ENCODE results near the gene FOXL3.

FOXL3 gene

DNA sequence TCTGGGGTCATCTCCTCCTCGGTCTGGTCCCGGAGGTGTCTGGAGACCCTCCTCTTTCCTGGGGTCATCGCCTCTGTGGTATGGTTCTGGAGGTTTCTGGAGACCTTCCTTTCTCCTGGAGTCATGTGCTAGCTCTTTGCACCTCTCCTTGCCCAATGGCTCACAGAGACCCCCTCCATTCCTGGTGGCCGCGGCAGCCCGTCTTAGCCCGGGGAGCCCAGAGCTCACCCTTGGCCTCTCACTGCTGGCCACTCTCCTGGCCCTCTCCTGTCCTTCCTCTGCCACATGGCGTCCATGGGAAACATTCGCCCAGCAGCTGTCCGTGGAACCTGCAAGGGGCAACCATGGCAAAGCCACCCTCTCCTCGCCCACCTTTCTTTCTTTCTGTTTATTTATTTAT is 20.2 kb upstream of the FOXL3 start:
- no peak for DNase-seq

DNA sequence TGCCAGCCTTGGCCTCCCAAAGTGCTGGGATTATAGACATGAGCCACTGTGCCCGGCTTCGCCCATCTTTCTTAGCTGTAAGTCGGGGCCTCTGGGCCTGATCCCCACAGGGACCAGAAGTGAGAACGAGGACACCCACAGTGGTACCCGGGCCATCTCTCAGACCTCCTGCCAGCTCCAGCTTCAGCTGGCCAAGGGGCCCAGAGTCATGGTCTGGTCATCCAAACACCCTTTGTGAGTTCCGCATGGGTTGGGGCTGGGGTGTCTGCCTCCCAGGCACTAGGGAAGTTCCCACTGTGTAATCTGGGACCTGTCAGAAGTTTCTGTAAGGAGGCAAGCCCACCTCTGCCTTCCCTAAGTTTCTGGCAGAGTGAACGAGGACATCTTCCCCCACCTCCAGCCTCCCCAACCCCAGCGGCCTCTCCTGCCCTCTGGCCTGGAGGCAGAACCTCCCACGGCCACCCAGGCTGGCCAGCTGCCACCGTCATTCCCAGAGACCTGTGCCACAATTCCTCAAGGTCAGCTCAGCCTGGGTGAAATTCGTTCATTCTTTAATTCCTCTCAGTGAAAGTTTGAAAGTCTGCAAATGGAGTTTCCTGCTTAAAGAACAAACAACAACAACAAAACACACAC is 19.5 kb upstream of the FOXL3 start:
- no peak for DNase-seq

DNA sequence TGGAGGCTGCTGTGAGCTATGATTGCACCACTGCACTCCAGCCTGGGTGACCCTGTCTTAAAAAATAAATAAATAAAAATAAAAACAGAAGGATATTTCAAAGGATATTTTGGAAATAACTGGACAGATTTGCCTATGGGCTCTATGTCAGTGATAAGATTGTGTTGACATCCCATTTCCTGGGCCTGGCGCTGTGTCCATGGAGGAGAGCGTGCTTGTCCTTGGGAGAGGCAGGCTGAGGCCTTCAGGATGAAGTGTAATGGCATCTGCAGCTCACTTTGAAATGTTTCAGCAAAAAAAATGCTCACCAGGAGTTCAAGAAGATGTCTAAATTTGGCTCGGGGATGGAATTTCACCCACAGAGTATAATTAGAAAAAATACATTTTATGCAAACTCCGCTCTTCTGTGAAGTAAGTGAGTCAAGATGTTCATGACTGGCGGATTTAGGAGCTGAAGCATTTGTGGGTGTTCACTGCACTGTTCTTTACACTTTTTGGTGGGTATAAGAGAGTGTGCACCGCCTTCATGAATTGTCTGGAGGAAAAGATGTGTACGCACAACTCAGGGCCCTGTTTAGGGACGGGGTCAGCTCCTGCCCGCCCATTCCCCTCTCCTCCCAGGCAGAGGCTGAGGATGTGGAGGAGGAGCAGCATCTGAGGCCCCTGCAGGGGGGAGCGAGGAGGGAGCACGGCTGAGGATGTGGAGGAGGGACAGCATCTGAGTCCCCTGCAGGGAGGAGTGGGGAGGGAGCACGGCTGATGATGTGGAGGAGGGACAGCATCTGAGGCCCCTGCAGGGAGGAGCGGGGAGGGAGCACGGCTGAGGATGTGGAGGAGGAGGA is 18.5 kb upstream of the FOXL3 start:
- no peak for DNase-seq

DNA sequence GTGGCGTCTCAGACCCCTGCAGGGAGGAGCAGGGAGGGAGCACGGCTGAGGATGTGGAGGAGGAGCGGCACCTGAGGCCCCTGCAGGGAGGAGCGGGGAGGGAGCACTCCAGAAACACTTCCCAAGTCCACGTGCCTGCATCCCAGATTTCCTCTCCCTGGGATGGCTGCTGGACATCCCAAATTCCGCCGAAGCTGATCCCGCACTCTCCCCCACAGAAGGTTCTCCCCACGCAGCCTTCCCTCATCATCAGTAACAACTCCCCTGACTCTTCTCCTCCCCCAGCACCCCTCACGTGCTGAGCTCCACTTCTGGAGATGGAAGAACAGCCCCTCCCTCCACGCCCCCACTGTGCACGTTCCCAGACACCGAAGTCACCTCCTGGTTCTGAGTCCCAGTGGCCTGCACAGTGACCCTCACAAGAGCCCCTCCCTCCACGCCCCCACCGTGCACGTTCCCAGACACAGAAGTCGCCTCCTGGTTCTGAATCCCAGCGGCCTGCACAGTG is 17.8 kb upstream of the FOXL3 start:
- no peak for DNase-seq

DNA sequence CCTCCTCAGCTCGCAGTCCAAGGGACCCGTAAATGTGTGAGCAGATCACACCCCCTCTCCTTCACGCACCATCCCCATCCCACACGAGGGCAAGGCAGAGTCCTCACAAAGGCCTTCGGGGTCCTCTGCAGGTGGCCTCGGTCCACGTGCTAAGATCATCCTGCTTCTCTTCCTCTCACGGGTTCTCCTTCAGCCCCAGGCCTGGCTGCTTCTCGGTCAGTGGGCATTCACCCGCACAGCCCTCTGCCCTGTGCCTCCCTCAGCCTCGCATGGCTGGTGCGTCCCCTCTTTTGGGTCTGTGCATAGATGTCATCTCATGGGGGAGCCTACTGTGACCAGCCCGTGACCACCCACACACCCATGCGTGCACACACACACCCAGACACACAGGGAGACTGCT is 17.3 kb upstream of the FOXL3 start:
- DNase-seq: no peak

DNA sequence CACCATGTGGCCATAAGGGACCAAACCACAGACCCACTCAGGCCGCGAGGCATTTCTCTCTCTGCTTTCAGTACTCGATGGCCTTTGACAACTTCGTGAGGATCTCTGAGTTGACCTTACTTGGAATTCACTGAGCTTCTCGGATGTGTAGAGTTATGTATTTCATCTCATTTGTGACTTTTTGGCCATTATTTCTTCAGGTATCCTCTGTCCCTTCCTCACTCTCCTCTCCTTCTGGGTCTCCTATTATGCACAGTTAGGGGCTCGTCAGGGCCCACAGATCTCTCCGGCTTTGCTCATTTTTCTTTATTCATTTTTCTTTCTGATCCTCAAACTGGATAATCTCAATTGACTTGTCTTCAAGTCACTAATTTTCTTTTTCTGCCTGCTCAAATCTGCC is 16.6 kb upstream of the FOXL3 start:
- DNase-seq: no peak

DNA sequence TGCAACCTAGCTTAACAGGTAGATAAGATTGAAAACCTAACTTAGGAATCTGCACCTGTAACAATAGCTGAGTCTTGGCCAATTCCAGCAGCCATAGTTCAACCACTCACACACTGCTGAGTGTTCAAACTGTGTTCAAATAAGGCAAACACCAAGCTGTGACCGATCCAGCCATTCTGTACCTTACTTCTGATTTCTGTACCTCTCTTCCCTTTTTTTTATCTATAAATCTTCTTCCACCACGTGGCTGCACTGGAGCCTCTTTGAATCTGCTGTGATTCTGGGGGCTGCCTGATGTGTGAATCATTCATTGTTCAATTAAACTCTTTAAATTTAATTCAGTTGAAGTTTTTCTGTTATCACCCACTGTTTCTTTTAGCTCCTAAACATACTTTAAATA is 15.7 kb upstream of the FOXL3 start:
- no peak for DNase-seq

DNA sequence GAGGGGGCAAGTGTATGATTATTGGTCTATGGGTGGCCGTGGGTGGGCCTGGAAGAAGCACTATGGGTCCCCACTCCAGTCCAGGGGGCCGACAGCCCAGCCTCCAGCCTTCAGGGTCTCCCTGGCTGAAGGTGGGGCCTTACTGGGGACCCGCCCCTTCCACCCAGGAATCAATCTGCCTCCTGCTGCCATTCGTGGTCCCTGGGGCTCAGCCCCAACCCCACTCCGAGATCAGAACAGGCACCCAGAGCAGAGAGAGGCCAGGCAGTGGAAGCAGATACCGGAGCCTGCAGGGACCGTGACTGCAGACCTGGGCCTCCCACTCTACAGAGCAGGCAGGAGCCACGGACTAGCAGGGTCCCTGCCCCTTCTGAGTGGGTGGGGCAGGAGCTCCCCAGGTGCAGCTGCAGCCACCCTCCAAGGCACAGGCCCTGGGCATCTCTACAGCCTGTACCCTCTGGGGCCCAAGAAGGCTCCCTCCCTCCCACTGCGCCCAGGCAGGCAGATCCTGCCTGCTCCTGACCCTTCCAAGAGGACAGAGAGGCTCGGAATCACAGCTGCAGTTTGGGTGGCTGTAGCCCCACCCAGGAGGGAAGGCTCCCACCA is 13.6 kb upstream of the FOXL3 start:
- DNase-seq: no peak

DNA sequence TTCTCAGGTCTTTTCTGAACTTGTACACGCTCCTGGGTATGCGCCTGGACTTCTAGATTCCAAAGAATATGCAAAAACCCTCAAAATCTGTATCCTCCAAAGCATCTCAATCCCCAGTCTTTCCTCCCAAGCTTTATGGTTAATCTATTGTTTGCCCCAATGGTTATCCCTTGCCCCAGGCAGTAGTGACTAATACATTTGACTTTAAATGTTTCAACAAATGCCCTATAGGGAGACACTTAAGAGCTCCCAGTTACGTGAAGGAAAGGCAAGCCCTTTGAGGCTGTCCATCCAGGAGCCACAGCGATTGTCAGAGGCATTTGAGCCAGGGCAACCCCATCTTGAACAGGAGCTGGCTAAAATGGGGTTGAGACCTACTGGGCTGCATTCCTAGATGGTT is 12.7 kb upstream of the FOXL3 start:
- no peak for DNase-seq

DNA sequence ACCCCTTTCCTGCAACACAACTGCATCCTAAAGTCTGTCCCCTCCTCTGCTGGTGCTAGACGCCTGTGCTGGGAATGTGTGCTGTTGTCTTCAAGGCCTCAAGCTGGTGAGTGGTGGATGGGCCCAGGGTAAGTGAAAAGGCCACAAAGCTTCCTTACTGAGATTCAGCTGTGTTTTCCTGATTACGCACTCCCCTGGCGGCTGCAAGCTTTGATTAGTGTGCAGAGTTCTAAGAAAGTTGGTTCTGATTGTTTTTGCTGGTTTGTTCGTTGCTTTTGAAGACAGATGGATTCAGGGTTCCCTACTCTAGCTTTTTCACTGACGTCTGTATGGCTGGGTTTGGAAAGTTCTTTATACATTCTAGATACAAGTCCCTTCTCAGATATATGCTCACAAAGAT is 11.9 kb upstream of the FOXL3 start:
- DNase-seq: no peak

DNA sequence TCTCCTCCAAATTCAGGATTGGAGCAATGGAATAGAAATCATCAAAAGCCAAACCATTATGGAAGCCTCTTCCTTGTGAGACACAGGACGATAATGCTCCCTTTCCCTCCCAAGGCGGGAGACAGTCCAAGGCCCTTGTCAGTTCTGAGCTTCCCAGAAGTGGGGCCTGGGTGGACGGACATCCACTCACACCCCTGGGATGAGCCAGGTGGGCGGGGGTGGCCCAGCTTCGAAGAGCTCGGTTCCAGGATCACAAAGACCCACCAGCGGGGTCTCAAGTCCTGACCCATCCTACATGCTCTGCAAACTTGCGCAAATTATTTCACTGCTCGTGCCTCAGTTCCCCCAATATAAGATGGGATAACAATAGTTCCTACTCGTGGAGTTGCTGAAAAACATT is 10.1 kb upstream of the FOXL3 start:
- no peak for DNase-seq

DNA sequence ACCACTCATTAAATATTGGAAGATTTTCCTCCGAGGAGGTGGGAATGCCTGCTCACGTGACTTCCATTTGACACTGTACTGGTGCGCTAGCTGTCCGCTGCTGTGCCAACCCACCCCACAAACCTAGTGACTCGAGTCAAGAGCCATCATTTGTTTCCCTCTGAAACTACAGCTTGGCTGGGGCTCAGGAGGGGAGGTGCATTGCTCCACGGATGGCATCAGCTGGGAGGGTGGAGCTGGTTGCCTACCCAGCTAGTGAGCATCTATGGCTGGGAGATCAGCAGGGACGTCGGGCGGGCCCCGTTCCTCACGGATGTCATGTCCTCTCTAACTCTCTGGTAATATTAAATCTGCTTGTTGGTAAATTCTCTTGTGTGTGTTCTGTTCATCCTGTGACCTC is 9.5 kb upstream of the FOXL3 start:
- no peak for DNase-seq

DNA sequence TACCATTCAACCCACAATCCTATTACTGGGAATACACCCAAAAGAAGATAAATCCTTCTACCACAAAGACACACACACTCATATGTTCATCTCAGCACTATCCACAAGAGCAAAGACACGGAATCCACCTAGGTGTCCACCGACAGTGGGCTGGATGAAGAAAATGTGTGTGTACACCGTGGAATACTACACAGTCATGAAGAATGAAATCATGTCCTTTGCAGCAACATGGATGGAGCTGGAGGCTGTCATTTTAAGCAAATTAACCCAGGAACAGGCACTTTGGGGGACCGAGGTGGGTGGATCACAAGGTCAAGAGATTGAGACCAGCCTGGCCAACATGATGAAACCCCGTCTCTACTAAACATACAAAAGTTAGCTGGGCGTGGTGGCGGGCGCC is 8.3 kb upstream of the FOXL3 start:
- DNase-seq: no peak

DNA sequence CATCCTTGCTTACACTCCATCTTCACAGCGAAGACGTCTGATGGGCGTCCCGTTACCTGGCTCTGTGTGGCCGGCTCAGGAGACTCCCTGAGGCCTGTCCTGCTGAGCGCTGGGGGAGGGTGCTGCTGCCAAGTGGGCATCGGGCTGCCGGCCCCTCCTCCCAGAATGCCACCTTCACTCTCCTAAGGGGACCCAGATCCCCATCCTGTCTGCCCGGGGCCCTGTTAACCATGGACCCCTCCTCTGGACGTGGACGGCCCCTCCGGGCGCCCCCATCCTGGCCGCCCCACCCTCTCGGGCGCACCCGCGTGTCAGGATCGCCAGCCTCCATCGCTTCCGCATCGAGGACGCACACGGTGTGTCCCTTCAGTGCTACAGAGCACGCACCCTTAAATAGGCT is 7.3 kb upstream of the FOXL3 start:
- no peak for DNase-seq

DNA sequence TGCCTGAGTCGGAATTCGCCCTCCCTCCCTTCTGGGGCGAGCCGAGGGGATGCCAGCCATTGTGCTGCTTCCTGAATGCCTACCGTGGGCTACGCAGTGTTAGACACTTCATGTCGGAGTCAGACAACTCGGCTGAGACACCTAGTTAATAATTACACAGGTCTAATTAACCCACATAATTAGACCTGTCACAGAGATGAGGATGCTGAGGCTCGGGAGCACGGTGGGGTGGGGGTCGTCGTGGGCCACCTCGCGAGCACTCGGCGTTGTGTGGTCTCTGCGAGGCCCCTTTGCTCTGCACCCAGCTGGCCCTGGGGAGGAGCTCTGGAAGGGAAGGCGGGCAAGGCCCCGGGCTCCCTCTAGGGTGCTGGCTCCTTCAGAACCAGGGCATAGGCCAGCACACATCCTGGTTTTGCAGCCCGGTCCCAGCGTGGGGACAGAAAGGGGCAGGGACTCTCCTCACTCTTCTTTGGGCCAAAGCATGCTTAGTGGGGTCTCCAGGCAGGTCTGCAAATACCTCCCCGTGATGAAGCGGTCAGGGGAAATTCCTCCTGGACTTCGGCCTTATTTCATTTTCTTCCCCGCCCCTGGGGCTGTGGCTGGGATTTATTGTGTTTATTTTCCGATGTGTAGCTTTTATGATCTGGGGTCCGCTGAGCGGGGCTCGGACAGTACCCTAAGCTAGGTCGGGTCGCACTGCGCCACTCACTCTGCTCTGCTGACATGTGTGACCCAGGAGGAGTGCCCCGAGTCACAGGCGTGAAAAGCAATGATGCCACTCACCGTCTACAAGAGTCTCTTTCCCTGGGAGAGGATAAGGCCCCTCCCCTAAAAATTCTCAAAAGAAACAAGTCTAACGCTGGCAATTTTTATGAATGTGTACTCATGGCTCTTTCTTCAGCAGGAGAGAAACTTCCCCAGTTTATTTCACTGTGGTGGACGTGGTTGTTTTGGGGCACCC is 4.9 kb upstream of the FOXL3 start:
- DNase-seq: no peak

DNA sequence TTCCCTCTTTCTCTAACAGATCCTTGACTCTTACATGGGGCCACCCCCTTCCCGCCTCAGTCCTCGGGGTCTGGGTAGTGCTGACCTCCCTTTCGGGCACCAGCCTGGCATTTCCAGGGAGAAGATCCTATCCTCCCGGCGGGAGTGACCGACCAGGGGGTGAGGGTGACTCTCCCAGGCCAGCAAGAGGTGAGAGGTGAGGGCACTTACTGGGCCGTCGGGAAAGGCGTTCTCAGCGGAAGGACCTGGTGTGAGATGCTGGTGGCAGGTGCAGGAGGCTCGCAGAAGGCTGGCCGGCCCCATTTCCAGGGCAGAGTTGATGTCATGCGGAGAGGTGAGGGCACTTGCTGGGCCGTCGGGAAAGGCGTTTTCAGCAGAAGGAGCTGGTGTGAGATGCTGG is 4.2 kb upstream of the FOXL3 start:
- DNase-seq: no peak

DNA sequence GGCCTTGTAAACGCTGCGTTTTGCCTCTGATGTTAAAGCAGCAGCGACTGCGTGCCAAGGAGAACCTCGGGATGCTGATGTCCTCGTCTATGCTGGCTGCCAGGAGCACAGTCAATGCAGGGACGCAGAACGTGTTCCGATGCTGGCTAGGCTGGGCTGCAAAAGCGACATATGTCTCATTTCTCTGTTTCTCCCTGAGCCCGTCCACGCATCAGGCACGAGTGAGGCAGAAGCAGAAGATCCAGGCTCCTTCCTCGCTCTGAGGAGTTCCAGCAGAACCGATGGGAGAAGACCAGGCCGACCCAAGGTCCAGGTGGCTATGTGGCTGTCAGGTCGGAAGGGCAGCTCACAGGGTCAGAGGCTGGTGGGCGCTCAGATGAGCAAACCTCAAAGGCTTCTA is 3.7 kb upstream of the FOXL3 start:
- no peak for DNase-seq

DNA sequence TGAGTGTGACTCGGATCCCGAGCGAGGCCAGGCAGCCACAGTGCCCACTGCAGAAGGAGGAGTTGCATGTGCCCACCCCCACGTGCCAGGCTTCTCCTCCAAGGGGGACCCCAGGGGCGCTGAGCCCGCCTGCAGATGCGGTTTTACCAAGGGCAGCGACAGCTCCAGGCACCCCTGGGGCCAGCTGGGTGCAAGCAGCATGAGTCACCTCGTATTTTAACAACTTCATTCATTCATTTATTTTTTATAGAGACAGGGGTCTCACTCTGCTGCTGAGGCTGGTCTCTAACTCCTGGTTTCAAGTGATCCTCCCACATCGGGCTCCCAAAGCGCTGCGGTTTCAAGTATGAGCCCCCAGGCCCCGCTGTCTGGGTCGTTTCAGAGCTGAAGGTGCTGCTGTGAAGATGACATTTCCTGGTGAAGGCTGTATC is 1.3 kb upstream of the FOXL3 start:
- DNase-seq: no peak

DNA sequence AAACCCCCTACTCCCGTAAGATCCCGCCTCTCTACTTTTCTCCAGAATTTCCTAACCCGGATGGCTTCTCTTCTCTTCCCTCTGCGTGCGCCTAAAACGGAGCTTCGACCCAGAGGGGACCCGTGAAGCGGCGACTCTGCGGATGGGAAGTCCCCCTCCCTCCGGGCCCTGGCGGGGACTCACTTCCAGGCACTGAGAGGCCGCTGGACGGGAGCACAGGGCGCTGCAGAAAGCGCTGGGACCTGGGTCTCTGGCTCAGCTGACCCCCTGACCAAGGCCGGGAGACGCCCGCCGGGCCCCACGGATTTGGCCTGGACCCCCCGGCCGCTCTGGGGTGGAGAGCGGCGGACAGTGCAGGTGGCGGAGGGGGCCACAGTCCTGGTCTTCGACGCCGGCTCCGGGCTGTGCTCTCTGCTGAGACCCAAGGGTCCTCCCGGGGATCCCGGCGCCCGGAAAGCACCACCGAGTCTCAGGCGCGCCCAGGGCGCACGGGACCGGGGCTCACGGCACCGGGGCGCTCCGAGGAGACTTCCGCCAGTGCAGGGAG is 688 bp upstream of the FOXL3 start:
- DNase-seq: no peak

DNA sequence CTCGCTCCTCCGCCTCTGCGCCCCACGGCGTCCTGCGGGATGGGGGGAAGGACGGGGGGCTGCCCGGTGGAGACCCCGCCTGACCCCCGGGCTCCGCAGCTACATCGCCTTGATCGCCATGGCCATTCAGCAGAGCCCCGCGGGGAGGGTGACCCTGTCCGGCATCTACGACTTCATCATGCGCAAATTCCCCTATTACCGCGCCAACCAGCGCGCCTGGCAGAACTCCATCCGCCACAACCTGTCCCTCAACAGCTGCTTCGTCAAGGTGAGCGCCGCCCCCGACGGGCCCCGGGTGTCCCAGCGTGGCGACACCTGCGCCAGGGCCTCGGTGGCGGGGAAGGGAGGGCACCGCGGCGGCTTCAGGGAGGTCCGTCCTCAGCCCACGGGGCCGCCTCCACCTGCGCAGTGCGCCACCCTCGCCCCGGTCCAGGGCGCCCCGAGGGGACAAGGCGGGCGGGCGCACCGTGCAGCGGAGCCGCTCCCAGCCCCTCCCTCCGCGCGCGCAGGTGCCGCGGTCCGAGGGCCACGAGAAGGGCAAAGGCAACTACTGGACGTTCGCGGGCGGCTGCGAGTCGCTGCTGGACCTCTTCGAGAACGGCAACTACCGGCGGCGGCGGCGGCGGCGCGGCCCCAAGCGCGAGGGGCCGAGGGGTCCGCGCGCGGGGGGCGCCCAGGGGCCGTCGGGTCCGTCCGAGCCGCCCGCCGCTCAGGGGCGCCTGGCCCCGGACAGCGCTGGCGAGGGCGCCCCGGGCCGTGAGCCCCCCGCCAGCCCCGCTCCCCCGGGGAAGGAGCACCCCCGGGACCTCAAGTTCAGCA is 793 bp downstream of the FOXL3 start:
- DNase-seq: no peak

DNA sequence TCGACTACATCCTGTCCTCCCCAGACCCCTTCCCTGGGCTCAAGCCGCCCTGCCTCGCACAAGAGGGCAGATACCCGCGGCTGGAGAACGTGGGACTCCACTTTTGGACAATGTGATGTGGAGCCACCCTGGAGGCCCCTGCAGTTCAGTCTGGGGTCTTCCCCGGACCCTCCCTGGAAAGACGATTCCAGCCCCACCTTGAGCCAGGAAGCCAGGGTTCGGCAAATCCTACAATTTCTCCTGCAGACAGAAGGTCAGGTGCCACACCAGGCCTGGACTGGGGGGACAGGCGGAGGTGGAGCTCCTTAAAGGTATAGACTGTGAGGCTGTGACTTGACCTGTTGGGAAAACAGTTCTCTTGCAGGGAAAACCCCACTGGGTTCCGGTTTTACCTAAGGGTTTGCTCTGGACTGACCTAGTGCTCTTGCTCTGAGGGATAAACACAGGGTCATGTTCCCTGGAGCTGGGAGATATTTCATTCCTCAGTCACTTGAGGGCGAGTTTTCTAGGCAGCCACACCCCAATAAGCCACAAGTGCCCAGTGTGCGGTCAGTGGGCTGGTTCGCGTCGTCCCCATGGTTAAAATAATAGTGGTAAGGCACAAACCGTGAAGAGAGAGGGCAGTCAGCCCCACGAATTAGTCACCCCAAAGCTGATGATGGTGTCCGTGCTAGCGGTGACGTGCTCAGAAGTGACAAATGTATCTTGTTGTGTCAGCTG is 1.6 kb downstream of the FOXL3 start:
- no peak for DNase-seq
